ENCODE measurements around the gene DHRS2. TPM values are rescaled to one million over a fixed set of nuclear protein-coding genes. Genes with fewer than 3 reads are reported as not detected.

The DHRS2 gene
- total and polyA plus RNA-seq, 2 of the 13 experiments (the other 11 are each of a cell fraction or from before 2014, with no cell fraction given) = 1,621 to 3,021 TPM

DNA sequence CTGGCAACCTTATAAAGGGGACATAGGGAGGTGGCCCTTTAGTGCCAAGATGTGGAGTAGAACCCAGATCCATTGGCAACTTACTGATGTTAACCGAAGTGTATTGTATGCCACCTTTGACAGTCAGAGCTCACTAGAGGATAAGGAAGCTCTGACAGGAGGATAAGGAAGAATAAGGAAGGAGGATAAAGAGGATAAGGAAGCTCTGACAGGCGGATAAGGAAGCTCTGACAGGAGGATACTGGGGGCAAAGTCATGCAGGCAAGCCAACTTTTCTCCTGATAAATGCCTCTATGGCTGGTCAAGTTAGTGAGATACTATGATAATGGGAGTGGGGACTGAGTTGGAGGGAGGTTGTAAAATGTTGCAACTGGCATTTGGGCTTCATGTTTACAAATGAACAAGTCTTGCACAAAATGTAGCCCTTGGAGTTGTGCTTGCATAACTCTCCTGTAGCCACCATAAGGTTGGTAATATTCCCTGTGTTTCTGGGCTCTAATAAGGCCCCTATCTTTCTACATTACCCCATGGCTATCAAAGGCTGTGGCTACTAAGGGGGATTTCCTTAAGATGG, 17.7 kb upstream of the DHRS2 start (continued):
- no peak for TF ChIP-seq ZBTB10 (CRISPR knock-in tag; IDR thresholded peaks at IDR 0.05; ENCODE audit: borderline replicate concordance)
- TF ChIP-seq, protein P1, sequence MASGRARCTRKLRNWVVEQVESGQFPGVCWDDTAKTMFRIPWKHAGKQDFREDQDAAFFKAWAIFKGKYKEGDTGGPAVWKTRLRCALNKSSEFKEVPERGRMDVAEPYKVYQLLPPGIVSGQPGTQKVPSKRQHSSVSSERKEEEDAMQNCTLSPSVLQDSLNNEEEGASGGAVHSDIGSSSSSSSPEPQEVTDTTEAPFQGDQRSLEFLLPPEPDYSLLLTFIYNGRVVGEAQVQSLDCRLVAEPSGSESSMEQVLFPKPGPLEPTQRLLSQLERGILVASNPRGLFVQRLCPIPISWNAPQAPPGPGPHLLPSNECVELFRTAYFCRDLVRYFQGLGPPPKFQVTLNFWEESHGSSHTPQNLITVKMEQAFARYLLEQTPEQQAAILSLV (CRISPR knock-in tag; IDR thresholded peaks at IDR 0.05; ENCODE audit: borderline replicate concordance) = no peak
- no peak for TF ChIP-seq ZFP91 (CRISPR knock-in tag; IDR thresholded peaks at IDR 0.05; ENCODE audit: borderline replicate concordance)
- no peak for TF ChIP-seq BRD4 (CRISPR knock-in tag; IDR thresholded peaks at IDR 0.05)
- no peak for TF ChIP-seq ARID2 (CRISPR knock-in tag; IDR thresholded peaks at IDR 0.05; ENCODE audit: borderline replicate concordance)
- 0 out of 2 replicates have a peak, but pooled peaks have one; percentile 25 for TF ChIP-seq ZNF724P (CRISPR knock-in tag; IDR thresholded peaks at IDR 0.05; ENCODE audit: borderline replicate concordance)
- TF ChIP-seq, protein P2, sequence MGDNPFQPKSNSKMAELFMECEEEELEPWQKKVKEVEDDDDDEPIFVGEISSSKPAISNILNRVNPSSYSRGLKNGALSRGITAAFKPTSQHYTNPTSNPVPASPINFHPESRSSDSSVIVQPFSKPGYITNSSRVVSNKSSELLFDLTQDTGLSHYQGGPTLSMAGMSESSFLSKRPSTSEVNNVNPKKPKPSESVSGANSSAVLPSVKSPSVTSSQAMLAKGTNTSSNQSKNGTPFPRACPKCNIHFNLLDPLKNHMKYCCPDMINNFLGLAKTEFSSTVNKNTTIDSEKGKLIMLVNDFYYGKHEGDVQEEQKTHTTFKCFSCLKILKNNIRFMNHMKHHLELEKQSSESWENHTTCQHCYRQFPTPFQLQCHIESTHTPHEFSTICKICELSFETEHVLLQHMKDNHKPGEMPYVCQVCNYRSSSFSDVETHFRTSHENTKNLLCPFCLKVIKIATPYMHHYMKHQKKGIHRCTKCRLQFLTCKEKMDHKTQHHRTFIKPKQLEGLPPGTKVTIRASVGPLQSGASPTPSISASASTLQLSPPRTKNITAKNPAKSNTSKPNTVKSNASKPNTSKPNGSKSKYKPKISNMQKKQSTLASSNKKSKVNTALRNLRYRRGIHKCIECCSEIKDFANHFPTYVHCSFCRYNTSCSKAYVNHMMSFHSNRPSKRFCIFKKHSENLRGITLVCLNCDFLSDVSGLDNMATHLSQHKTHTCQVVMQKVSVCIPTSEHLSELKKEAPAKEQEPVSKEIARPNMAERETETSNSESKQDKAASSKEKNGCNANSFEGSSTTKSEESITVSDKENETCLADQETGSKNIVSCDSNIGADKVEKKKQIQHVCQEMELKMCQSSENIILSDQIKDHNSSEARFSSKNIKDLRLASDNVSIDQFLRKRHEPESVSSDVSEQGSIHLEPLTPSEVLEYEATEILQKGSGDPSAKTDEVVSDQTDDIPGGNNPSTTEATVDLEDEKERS (CRISPR knock-in tag; IDR thresholded peaks at IDR 0.05) = no peak
- TF ChIP-seq, protein P3, sequence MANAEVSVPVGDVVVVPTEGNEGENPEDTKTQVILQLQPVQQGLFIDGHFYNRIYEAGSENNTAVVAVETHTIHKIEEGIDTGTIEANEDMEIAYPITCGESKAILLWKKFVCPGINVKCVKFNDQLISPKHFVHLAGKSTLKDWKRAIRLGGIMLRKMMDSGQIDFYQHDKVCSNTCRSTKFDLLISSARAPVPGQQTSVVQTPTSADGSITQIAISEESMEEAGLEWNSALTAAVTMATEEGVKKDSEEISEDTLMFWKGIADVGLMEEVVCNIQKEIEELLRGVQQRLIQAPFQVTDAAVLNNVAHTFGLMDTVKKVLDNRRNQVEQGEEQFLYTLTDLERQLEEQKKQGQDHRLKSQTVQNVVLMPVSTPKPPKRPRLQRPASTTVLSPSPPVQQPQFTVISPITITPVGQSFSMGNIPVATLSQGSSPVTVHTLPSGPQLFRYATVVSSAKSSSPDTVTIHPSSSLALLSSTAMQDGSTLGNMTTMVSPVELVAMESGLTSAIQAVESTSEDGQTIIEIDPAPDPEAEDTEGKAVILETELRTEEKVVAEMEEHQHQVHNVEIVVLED (CRISPR knock-in tag; IDR thresholded peaks at IDR 0.05; ENCODE audit: borderline replicate concordance) = no peak
- no peak for TF ChIP-seq ZNF530 (CRISPR knock-in tag; IDR thresholded peaks at IDR 0.05; ENCODE audit: low read depth)
- TF ChIP-seq, protein P4, sequence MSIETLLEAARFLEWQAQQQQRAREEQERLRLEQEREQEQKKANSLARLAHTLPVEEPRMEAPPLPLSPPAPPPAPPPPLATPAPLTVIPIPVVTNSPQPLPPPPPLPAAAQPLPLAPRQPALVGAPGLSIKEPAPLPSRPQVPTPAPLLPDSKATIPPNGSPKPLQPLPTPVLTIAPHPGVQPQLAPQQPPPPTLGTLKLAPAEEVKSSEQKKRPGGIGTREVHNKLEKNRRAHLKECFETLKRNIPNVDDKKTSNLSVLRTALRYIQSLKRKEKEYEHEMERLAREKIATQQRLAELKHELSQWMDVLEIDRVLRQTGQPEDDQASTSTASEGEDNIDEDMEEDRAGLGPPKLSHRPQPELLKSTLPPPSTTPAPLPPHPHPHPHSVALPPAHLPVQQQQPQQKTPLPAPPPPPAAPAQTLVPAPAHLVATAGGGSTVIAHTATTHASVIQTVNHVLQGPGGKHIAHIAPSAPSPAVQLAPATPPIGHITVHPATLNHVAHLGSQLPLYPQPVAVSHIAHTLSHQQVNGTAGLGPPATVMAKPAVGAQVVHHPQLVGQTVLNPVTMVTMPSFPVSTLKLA (IDR thresholded peaks at IDR 0.05) = no peak
- TF ChIP-seq HMG20A (CRISPR knock-in tag; IDR thresholded peaks at IDR 0.05; ENCODE audit: borderline replicate concordance) = no peak
- TF ChIP-seq TSC22D2 (CRISPR knock-in tag; IDR thresholded peaks at IDR 0.05; ENCODE audit: borderline replicate concordance) = no peak
- no peak for TF ChIP-seq STAT5B (CRISPR knock-in tag; IDR thresholded peaks at IDR 0.05)
- TF ChIP-seq HOXA5 (CRISPR knock-in tag; IDR thresholded peaks at IDR 0.05) = peak; percentile 69; the same call in 1 of the 2 replicates
- TF ChIP-seq, protein P5, sequence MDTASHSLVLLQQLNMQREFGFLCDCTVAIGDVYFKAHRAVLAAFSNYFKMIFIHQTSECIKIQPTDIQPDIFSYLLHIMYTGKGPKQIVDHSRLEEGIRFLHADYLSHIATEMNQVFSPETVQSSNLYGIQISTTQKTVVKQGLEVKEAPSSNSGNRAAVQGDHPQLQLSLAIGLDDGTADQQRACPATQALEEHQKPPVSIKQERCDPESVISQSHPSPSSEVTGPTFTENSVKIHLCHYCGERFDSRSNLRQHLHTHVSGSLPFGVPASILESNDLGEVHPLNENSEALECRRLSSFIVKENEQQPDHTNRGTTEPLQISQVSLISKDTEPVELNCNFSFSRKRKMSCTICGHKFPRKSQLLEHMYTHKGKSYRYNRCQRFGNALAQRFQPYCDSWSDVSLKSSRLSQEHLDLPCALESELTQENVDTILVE (CRISPR knock-in tag; IDR thresholded peaks at IDR 0.05) = peak; percentile 56; the same call in 1 of the 2 replicates

All from HepG2 (cell line).